ENCODE measurements around the gene PBRM1. TPM values are rescaled to one million over a fixed set of nuclear protein-coding genes. Genes with fewer than 3 reads are reported as not detected.

Gene PBRM1
- total RNA-seq, 4 donors from 2014 or later, result 22.5 to 152 (median 56.6) TPM

DNA sequence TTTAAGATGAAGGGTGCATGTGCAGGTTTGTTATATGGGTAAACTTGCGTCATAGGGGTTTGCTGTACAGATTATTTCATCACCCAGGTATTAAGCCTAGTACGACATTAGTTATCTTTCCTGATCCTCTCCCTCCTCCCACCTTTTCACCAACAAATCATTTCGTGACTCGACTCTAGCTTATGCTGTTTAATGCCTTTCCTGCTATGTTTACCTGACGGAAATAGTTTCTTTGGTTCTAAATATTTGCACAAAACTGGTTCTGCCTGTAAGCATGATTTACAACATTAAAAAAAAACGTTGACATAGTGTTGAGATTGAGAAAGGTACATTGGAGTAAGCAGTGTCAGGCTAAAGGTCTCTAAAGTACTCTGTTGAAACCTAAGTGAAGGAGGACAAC lies 2.6 kb upstream of the PBRM1 start:
- no peak for TF ChIP-seq CTCF (IDR thresholded peaks at IDR 0.05)
- TF ChIP-seq POLR2A (IDR thresholded peaks at IDR 0.05), result no peak
- no peaks in the 10 kb centered on the region for H3K9me3 ChIP-seq
- intact Hi-C loops (cut with DNase I; ENCODE audit: low total_unique reads), result no loop called here
- no peak for DNase-seq
- no peaks in the 10 kb centered on the region for H3K4me1 ChIP-seq
- H3K36me3 ChIP-seq, result no peaks in the 10 kb centered on the region
- no peak overlapping the region for H3K27ac ChIP-seq
- no peak overlapping the region for H3K4me3 ChIP-seq
- no peaks in the 10 kb centered on the region for H3K27me3 ChIP-seq

GRCh38 chr3:52685285-52685708 lies 416 bp downstream of the PBRM1 start:
- Histone ChIP-seq H3K27me3 (no peaks in the 10 kb centered on the region), H3K27ac (peak overlapping the region; percentile 97 to 99), H3K4me3 (peak overlapping the region; percentile 73 to 92), H3K9me3 (no peaks in the 10 kb centered on the region), H3K36me3 (no peaks in the 10 kb centered on the region), H3K4me1 (peaks cover 0 to 10% of the 10 kb centered on the region in 2 donors)
- TF ChIP-seq POLR2A (IDR thresholded peaks at IDR 0.05), result no peak
- intact Hi-C loops (cut with DNase I; ENCODE audit: low total_unique reads), result no loop called here
- peak; percentile 58 to 77 for DNase-seq

DNA sequence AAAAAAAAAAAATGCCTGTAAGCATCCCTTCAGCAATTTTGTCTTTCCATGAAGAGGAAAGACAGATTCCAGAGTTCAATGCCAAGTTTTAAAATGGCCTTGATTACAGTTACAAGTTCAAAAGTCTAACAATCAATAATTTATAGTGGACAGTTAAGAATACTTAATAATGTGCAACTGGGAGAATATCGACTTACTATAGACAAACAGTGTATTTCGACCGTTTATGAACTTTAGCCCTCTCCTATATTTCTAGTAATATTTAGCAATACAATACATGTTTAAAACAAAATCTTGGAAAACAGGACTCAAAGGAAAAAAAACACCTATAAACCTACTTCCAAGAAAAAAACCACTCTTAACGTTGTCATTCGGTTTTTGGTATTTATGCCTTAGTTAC lies 1.5 kb downstream of the PBRM1 start:
- no peak overlapping the region for H3K4me3 ChIP-seq
- TF ChIP-seq POLR2A (IDR thresholded peaks at IDR 0.05) (no peak), CTCF (IDR thresholded peaks at IDR 0.05) (no peak)
- H3K4me1 ChIP-seq, result peaks cover 3 to 10% of the 10 kb centered on the region in 2 donors
- H3K27me3 ChIP-seq, result no peaks in the 10 kb centered on the region
- H3K27ac ChIP-seq, result peak overlapping the region; percentile 97 to 99
- intact Hi-C loops (cut with DNase I; ENCODE audit: low total_unique reads), result no loop called here
- no peaks in the 10 kb centered on the region for H3K36me3 ChIP-seq
- H3K9me3 ChIP-seq, result no peaks in the 10 kb centered on the region
- no peak for DNase-seq

GRCh38 chr3:52683611-52684010 lies 2.1 kb downstream of the PBRM1 start:
- H3K27ac ChIP-seq, result peak overlapping the region; percentile 54 to 74
- H3K4me1 ChIP-seq, result peaks cover 3 to 10% of the 10 kb centered on the region in 2 donors
- intact Hi-C loops (cut with DNase I; ENCODE audit: low total_unique reads), result no loop called here
- H3K27me3 ChIP-seq, result no peaks in the 10 kb centered on the region
- H3K9me3 ChIP-seq, result no peaks in the 10 kb centered on the region
- no peak for TF ChIP-seq CTCF (IDR thresholded peaks at IDR 0.05)
- TF ChIP-seq POLR2A (IDR thresholded peaks at IDR 0.05), result no peak
- no peaks in the 10 kb centered on the region for H3K36me3 ChIP-seq
- H3K4me3 ChIP-seq, result no peak overlapping the region
- no peak for DNase-seq

GRCh38 chr3:52682016-52682415 lies 3.7 kb downstream of the PBRM1 start:
- Histone ChIP-seq H3K36me3 (no peaks in the 10 kb centered on the region), H3K4me3 (no peak overlapping the region), H3K27ac (peak overlapping the region; percentile 54 to 74), H3K4me1 (peaks cover 3 to 10% of the 10 kb centered on the region in 2 donors), H3K27me3 (no peaks in the 10 kb centered on the region), H3K9me3 (no peaks in the 10 kb centered on the region)
- peak; percentile 27 to 39 for DNase-seq
- intact Hi-C loops (cut with DNase I; ENCODE audit: low total_unique reads), result no loop called here
- no peak for TF ChIP-seq CTCF (IDR thresholded peaks at IDR 0.05)
- TF ChIP-seq POLR2A (IDR thresholded peaks at IDR 0.05), result no peak

GRCh38 chr3:52681596-52681995 lies 4.1 kb downstream of the PBRM1 start:
- DNase-seq, result no peak
- intact Hi-C loops (cut with DNase I; ENCODE audit: low total_unique reads), result no loop called here
- Histone ChIP-seq H3K9me3 (no peaks in the 10 kb centered on the region), H3K27me3 (no peaks in the 10 kb centered on the region), H3K4me1 (peaks cover 3 to 10% of the 10 kb centered on the region in 2 donors), H3K4me3 (no peak overlapping the region), H3K36me3 (no peaks in the 10 kb centered on the region), H3K27ac (peak overlapping the region; percentile 54 to 74)
- TF ChIP-seq POLR2A (IDR thresholded peaks at IDR 0.05) (no peak), CTCF (IDR thresholded peaks at IDR 0.05) (no peak)
